HK-2 (cell line): ENCODE data around the gene ATG5.

ENCODE experiments used
- DNase-seq: peaks from one replicate; pipeline ENCODE4 v3.0.0-alpha.2; 2018; ENCODE audit not compliant: unreplicated experiment

The ATG5 gene

DNA sequence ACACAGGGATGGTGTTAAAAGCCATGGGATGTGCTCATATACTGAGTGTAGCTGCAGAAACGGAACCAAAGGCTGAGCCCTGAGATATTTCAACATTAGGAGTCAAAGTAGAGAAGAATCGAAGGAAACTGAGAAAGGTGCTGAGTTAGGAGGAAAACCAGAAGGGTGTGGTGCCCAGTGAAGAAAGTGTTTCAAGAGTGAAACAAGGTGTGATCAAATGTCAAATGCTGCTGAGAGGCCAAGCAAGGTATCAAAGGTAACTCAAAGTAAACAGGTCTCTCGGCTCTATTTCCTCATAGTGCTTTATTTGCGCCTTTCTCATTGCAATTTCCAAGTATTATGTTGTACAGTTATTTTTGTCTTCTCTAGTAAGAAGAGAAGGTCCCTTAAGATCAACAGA lies 145.4 kb downstream of the ATG5 start:
- DNase-seq: no peak

- DNase-seq: no peak
Measured at GRCh38 chr6:106178900-106179299, 146.7 kb downstream of the ATG5 start.

DNA sequence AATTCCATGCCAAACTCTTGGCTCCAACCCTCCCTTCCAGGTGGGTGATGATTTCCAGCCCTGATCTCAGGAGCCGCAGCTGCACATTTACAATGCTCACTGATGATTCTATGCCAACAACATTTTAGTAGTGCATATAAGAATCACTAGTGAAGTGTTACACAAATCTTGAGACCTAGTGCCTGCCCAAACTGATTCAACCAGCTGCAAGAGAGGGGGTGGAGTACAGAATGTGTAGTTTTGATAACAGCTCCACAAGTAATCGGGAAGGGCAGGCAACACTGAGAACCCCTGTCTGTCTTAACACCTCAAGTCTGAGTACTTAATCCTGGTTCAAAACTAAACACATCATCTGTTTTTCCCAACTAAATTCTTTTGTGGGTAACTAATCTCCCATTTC lies 147.8 kb downstream of the ATG5 start:
- no peak for DNase-seq

- no peak for DNase-seq
Measured at GRCh38 chr6:106173124-106173879, 152.3 kb downstream of the ATG5 start.

DNA sequence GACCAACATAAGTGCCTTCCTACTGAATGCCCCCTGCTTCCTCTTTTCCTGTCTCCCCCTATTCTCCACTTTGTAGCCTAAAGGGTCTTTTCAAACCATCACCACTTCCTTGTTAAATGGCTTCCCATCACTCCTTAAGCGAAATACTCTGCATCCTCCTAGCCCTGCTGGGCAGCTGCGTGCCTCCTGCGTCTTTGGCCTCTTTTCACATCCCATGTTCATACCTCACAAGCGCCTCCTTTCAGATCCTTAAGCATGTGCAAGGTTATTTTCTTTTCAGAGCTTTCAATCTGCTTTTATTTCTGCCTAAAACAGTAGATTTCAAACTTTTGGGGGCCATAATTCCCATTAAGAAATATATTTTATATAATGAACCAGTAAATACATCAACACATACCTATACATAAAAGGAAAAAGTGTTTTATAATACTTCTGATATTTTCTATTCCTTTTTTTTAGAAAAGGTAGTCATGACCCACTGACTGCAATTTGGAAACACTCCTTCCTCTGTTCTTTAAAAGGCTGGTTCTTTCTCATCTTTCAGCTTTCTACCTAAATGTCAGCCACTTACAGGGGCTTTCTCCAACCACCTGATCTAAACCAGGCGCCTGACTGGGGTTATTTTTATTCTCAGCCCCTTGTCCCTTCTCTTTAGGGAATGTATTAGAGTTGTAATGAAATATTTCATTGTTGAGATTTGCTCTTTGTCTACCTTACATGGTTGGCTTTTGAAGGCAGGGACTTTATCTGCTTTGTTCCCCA lies 155.3 kb downstream of the ATG5 start:
- no peak for DNase-seq

DNA sequence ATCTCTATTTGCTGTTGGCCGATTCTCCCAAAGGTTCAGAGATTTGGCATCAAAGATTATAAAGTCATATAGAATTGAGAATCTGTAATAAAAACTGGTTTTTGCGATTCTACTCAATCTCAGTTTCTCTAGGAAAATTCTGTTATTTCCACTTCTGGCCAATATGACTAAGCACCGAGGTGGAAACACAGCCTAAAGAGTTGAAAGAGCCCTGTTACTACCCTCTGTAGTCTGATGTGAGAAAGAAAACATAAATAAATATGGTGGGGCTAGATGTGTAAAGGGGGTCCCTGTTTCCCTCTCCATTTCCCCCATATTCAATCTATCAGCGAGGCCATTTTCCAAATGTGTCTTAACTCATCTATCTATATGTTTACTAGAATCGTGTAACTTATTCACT lies 156.0 kb downstream of the ATG5 start:
- DNase-seq: no peak

- no peak for DNase-seq
Measured at GRCh38 chr6:106168097-106168888, 157.3 kb downstream of the ATG5 start.

DNA sequence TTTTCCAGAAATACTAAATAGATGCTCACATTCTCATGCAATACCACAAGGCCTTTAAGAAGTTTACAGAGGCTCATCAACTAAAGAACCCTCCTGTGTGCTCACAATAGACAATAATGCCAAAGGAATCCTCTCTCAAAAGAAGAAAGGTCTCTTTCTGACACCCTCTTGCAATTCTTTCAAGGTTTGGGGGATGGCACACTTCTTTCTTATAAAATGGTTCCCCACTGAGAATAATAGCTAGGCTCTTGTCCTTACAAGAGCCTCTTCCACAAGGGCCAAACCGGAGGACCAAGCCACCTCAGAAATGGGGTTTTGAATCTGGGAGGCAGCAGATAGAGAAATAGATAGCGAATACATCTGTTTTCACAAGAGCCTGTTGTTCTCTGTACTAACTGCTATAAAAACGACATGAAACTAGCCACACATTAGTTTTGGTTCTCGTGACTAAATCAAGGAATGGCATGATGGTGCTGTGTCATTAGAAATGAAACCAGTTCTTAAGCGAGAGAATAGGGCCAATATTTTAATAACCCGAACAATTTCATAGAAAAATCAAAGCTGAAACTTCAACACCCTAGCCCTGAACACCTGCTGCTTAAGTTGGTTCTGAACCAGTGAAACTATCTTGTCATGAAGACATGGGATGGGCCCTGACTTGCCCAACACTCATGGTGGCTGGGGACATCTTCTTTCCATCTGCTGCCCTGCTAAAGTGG lies 158.3 kb downstream of the ATG5 start:
- DNase-seq: no peak

DNA sequence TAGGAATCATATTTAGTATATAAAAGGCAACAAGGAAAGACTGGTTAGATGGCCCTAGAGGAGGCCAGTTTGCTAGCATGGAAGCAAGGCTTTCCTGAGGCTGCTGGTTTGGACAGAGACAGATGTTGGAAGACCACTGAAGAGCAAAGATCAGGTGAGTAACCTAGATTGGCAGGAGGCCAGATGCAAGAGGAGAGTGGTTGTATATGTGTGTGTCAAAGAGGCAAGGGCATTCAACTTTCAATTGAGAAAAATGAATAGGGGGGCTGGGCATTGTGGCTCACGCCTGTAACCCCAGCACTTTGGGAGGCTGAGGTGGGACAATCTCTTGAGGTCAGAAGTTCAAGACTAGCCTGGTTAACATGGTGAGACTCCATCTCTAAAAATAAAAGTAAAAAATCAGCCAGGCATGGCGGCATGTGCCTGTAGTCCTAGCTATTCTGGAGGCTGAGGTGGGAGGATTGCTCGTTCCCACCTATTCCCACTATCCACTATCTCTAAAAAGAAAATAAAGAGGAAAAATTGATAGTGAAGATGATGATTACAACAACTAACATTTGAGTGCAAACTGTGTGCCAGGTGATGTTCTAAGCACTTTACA lies 159.6 kb downstream of the ATG5 start:
- DNase-seq: no peak

DNA sequence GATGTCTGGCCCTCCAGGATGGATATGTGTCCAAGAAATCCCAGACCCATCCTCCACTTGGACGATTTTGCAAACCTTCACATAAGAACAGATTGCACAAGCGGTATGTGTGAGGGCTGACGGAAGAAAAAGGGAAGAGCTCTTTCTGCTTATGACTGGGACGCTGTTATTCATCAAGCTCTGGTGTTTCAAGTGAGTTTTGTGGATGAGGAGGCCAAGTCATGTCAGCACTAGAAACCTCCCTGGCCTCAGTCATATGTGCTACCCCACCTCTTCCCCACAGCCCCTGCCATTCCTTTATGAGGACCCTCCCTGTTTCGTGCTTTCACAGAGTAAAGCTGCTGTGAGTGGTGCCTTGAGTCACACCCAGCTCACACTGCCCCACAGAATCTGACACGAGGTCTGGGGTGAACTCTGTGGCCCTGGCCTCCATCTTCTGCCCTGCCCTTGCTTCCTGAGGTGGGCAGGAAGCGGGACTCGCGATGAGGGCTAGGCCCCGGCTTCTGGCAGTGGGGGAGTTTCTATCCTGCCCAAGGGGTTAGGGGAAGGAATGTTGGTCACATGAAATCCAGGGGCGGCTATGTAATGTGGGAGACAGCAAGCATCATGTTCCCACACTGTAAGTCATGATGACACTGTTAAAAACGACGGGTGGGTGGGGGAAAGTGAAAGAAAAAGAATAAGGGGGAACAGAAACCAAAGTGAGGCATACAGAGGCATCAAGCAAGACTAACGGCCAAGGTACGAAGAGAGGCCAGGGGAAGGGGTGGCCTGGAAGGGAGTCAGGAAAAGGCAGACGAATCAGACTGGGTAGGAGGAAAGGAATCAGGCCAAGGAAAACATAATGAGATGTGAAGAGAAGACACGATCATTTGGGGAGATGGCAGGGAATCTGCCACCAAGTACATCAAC lies 161.3 kb downstream of the ATG5 start:
- no peak for DNase-seq

DNA sequence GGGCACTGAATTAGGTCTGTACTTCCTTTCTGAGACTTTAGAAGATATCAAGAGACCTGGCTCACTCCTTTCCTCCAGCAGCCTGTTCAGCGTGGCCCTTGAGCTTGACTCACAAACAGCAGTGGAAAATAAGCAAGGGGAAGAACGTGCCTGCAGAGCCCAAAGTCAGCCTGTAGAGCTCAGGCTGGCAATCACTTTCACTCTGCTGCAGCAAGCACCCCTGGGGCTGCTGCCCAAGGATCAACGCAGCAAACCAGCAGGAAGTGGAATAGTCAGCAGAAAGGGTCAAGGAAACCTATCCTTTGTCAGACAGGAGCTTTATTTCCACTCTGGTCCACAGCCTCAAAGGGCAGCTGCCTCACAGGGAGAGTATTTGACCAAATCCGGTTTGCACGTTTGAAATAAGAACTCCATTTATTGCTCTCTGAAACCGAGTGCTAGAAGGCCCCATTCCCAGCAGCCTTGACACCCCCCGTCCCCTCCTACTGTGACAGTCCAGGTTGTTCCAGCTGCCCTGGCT lies 162.1 kb downstream of the ATG5 start:
- no peak for DNase-seq

- DNase-seq: no peak
Measured at GRCh38 chr6:106162921-106163320, 162.6 kb downstream of the ATG5 start.

DNA sequence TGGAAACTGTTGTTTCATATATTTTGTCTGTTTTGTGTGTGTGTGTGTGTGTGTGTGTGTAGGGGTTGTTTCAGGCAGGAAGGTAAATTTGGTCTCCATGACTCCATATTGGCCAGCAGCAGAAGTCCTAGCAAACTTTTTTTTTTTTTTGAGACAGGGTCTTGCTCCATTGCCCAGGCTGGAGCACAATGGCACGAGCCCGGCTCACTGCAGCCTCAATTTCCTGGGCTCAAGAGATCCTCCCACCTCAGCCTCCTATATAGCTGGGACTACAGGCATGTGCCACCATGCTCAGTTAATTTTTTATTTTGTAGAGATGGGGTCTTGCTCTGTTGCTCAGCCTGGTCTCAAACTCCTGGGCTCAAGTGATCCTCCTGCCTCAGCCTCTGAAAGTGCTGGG lies 163.7 kb downstream of the ATG5 start:
- DNase-seq: no peak

- DNase-seq: no peak
Measured at GRCh38 chr6:106161311-106161874, 164.2 kb downstream of the ATG5 start.

GRCh38 chr6:106160189-106160588 lies 165.4 kb downstream of the ATG5 start:
- DNase-seq: no peak

GRCh38 chr6:106159531-106159940 lies 166.0 kb downstream of the ATG5 start:
- peak; percentile 35 for DNase-seq

DNA sequence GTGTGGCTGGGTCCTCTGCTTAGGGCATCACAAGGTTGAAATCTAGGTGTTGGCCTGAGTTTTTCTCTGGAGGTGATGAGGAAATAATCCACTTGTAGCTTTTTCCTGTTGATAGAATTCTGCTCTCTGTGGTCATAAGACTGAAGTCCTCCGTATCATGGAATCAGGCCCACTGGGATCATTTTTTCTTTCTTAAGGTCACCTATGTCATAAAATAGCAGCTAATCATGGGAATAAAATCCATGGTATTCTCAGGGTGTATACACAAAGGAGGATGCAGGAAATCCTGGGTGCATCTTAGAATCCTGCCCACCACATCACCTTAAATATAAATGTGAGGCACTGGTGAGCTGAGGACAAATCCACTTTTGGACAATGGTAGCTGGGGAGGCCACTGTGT lies 166.7 kb downstream of the ATG5 start:
- DNase-seq: no peak

DNA sequence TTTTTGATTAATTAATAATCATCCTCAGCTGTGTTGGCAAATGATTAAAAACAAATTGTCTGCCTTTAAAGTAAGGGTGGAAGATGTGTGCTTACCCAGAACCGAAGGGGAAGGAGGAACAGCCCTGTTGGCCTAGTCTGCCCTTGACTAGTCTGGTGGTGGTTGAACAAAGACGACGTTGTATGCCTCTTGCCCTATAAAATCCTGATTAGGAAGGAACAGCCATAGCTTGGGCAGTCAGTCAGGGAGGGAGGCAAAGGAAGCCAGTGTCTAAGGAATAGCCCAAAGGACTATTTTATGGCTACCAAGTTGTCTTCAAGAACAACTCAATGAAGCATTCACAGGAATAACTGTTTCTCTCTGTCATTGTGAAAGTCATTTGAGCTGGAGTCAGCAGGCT lies 168.7 kb downstream of the ATG5 start:
- DNase-seq: no peak

DNA sequence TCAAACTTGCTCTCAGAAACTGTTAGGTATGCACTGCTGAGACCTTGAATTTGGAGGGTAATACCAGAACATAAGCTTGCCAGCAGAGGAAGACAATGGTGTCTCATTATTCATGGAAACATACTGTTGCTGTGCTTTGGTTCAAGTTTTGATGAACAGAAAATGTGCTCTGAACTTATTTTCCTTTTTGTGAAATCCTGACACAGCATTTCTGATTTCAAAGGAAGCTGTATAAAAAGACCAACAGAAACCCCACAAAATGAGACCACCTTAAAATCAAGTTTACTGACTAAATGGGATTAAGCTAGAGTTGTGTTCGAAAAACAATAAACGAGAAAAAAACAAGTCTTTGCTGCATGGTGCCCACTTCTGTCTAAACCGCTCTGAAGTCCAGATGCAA lies 169.1 kb downstream of the ATG5 start:
- DNase-seq: no peak
